Activated T-cell treated with anti-CD3 and anti-CD28 coated beads, Interleukin-2, amount 50 U/mL, for 72 hours (primary cell): ENCODE data around the gene DENND5A. TPM values are rescaled to one million over a fixed set of nuclear protein-coding genes. Genes with fewer than 3 reads are reported as not detected.
"Not testable (repeated sequence)": the region's sequence is repeated elsewhere in the genome, so short reads cannot be mapped to it uniquely, and the experiment has no call there.

Experiments
- ATAC-seq, 2 donors: fragments of 150-1000 bp; cut with Tn5 transposase; replicated peaks in 1 of 2; 2 replicates each; pipeline ENCODE4 v1.10.0; 2021; ENCODE audit warnings: moderate library complexity in 2 of 2, mild to moderate bottlenecking in 1 of 2
- DNase-seq, 2 donors: peaks; one replicate each; pipeline ENCODE4 v3.0.0; 2021 to 2022; ENCODE audit warnings: mixed read lengths in 1 of 2
- H3K27ac Mint-ChIP-seq: one replicate; pipeline ENCODE4 v1.8.0; 2022; ENCODE audit warnings: mild to moderate bottlenecking, moderate library complexity, mixed read lengths
- H3K27me3 Mint-ChIP-seq: one replicate; pipeline ENCODE4 v1.8.0; 2022; ENCODE audit warnings: low read depth, mixed read lengths
- H3K36me3 Mint-ChIP-seq, 2 donors: one replicate each; pipeline ENCODE4 v1.8.0; 2022; ENCODE audit warnings: mixed read lengths in 2 of 2, mild to moderate bottlenecking in 1 of 2; ENCODE audit not compliant: insufficient read depth in 2 of 2
- H3K4me1 Mint-ChIP-seq: one replicate; pipeline ENCODE4 v1.8.0; 2022; ENCODE audit warnings: low read depth, mixed read lengths
- H3K4me3 Mint-ChIP-seq, 2 donors: one replicate each; pipeline ENCODE4 v1.8.0; 2022; ENCODE audit warnings: mild to moderate bottlenecking in 2 of 2, mixed read lengths in 2 of 2, moderate library complexity in 2 of 2
- H3K9me3 Mint-ChIP-seq, 2 donors: one replicate each; pipeline ENCODE4 v1.8.0; 2022; ENCODE audit warnings: mixed read lengths in 2 of 2
- total RNA-seq, 2 donors: library from RNA; stranded (reverse); gene quantifications; one replicate each; pipeline ENCODE4 v1.2.3, GENCODE V29; 2022

Gene DENND5A
- total RNA-seq, 2 donors from 2014 or later = 54.2 to 62.7 TPM

DNA sequence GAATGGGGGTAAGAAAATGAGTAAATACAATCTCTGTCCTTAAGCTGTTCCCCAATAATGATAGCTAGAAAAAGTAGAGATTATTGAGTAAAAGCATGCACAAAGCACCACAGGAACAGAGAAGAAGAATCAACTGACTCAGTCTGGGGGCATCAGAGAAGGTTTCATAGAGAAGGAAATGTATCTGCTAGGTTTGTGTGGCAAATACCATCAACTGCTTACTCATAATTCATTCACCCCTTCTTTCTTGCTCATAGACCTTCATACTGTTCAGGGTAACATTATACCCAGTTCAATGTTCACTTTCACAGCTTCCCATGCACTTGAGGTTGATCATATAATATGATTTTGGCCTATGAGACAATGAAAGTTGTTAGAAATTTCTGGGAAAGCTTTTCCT, 88.6 kb downstream of the DENND5A start:
- Mint-ChIP-seq H3K27me3 (no peaks in the 10 kb centered on the region), H3K9me3 (peaks cover 0 to 1% of the 10 kb centered on the region in 2 donors), H3K36me3 (peaks cover 4 to 36% of the 10 kb centered on the region in 2 donors), H3K4me1 (peaks cover 16% of the 10 kb centered on the region), H3K4me3 (no peak overlapping the region), H3K27ac (peak overlapping the region; percentile 73)
- DNase-seq = no peak
- peak; percentile 90 to 97 for ATAC-seq

DNA sequence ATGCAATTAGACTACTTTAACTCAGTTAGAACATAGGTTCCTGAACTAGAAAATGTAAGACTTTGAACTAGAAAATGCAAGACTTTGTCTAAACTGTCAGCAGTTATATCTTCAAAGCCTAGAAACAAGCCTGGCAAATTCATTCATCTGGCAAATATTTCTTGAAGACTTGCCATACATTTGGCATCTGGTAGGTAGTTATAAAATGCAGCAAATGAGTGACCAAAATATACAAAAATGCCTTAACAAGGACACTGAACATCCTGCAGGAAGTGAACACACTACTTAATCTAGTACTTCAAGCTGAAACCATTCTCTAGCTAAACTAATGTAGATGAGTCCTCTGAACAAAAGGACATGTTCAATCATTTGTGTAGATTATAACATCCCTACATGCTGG, 89.0 kb downstream of the DENND5A start:
- no peak for DNase-seq
- peaks cover 0 to 1% of the 10 kb centered on the region in 2 donors for H3K9me3 Mint-ChIP-seq
- peak overlapping the region; percentile 22 for H3K27ac Mint-ChIP-seq
- H3K4me3 Mint-ChIP-seq = no peak overlapping the region
- no peak for ATAC-seq
- peaks cover 4 to 37% of the 10 kb centered on the region in 2 donors for H3K36me3 Mint-ChIP-seq
- H3K27me3 Mint-ChIP-seq = no peaks in the 10 kb centered on the region
- peaks cover 16% of the 10 kb centered on the region for H3K4me1 Mint-ChIP-seq

DNA sequence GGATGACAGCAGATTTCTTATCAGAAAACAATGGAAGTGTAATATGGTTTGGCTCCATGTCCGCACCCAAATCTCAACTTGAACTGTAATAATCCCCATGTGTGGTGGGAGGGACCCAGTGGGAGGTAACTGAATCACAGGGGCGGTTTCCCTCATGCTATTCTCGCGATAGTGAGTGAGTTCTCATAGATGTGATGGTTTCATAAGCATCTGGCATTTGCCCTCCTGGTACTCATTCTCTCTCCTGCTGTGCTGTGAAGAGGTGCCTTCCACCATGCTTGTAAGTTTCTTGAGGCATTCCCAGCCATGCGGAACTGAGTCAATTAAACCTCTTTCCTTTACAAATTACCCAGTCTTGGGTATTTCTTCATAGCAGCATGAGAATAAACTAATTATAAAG, 92.8 kb downstream of the DENND5A start:
- H3K4me3 Mint-ChIP-seq = no peak overlapping the region
- H3K36me3 Mint-ChIP-seq = peaks cover 2 to 42% of the 10 kb centered on the region in 2 donors
- no peaks in the 10 kb centered on the region for H3K27me3 Mint-ChIP-seq
- peaks cover 33% of the 10 kb centered on the region for H3K4me1 Mint-ChIP-seq
- peaks cover 0 to 1% of the 10 kb centered on the region in 2 donors for H3K9me3 Mint-ChIP-seq
- DNase-seq (no peak), ATAC-seq (no peak)
- H3K27ac Mint-ChIP-seq = no peak overlapping the region

DNA sequence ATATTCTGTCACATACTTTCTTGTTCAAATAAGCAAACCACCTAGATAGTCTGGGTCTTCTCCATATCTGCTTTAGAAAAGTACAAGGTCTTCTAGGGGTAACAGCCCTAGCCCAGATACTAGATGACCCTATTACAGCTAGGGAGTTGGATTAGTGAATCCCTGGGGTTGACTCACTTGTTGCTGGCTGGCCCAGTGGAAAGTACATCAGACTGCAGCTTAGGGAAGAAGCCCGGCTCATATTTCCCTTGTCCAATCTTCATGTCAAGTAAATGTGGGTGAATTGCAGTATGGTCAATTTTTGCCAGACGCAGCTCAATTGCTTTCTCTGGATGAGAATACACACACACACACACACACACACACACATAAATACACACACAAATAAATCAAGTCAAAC, 94.7 kb downstream of the DENND5A start:
- H3K4me3 Mint-ChIP-seq = no peak overlapping the region
- no peaks in the 10 kb centered on the region for H3K27me3 Mint-ChIP-seq
- ATAC-seq (peak in 1 of 2 donors; percentile 9), DNase-seq (no peak)
- no peak overlapping the region for H3K27ac Mint-ChIP-seq
- peaks cover 17% of the 10 kb centered on the region for H3K4me1 Mint-ChIP-seq
- peaks cover 2 to 37% of the 10 kb centered on the region in 2 donors for H3K36me3 Mint-ChIP-seq
- H3K9me3 Mint-ChIP-seq = peaks cover 0 to 1% of the 10 kb centered on the region in 2 donors

DNA sequence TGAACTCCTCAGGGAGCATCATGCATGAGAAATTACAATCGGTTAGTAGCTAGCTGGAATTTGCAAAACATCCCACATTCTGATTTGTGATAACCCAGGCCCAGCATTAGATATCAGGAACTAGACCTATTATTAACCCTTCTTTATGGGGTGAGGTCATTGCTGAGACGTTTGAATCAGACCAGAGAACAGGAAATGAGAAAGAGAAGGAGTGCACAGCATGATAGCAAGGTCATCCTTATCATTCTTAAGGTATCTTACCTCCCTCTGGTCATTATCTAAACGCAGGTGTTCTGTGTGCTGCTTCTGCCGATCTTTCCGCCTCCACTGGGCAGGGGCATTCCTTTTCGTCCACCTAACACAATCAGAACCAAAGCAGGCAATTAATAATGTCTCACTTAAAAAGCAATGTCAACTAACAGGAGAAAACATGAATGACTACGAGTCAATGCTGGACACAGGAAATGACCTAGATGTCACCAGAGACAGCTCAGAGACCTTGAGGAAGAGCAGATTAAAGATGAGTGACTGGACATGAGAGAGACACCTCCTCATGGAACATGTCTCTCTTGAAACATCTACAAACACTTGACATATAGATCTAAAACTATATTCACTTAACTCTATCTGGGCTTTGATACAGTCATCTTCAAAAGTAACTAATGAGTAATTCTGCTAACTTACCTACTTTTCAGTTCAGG, 95.4 kb downstream of the DENND5A start:
- H3K27ac Mint-ChIP-seq = peak overlapping the region; percentile 3
- peaks cover 2 to 34% of the 10 kb centered on the region in 2 donors for H3K36me3 Mint-ChIP-seq
- ATAC-seq (peak; percentile 41 to 74), DNase-seq (no peak)
- peaks cover 17% of the 10 kb centered on the region for H3K4me1 Mint-ChIP-seq
- no peaks in the 10 kb centered on the region for H3K27me3 Mint-ChIP-seq
- no peak overlapping the region for H3K4me3 Mint-ChIP-seq
- peaks cover 0 to 1% of the 10 kb centered on the region in 2 donors for H3K9me3 Mint-ChIP-seq

DNA sequence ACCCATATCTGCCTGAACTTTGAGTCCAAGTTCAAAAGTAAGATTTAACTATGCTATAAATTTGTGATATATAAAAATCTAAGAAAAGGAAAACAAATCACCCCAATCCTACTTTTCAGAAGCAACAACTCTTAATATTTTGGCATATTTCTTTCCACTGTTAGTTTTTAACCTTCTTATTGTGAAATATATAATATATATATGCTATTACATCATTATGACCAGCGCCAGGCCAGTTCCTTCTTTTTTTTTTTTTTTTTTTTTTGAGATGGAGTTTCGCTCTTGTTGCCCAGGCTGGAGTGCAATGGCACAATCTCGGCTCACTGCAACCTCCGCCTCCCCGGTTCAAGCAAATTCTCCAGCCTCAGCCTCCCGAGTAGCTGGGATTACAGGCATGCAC, 103.2 kb downstream of the DENND5A start:
- not testable (repeated sequence) for H3K27ac Mint-ChIP-seq, H3K9me3 Mint-ChIP-seq, ATAC-seq, H3K27me3 Mint-ChIP-seq, H3K36me3 Mint-ChIP-seq, DNase-seq, H3K4me3 Mint-ChIP-seq
- peaks cover 30% of the 10 kb centered on the region for H3K4me1 Mint-ChIP-seq

DNA sequence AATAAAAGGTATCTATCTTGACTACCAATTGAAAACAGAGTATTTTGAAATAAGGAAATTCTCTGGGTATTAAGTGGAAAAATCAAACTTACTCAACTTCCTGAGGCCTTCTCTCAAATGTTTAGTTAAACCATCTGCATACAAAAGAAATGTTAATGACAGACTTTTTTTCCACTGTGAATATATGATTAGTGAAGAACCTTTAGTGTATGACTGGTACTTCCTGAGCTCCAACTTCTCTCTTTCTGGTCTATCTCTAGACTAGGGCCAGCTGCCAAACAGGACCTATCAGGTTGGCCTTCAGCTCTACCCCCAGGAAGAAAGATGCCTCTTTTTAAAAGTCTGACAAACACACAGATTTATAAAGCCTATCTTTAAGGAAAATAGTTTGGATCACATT, 105.0 kb downstream of the DENND5A start:
- Mint-ChIP-seq H3K27me3 (no peaks in the 10 kb centered on the region), H3K27ac (peak overlapping the region; percentile 91), H3K36me3 (peaks cover 0 to 4% of the 10 kb centered on the region in 2 donors), H3K9me3 (no peaks in the 10 kb centered on the region), H3K4me3 (peak overlapping the region in 1 of 2 donors; percentile 39), H3K4me1 (peaks cover 30% of the 10 kb centered on the region)
- DNase-seq (no peak), ATAC-seq (peak; percentile 24 to 32)

DNA sequence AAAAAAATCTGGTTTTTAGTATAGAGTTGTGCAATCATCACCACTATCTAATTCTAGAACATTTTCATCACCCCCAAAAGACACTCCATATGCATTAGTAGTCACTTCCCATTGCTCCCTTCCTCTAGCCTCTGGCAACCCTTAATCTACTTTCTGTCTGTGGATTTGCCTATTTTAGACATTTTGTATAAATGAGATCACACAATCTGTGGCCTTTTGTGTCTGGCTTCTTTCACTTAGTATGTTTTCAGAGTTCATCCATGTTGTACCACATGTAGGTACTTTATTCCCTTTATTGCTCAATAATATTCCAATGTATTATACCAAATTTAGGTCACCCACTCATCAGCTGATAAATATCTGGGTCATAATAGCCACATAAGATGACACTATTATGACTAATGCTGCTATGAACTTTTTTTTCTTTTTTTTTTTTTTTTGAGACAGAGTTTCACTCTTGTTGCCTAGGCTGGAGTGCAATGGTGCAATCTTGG, 106.2 kb downstream of the DENND5A start:
- Mint-ChIP-seq H3K36me3 (peaks cover 0 to 4% of the 10 kb centered on the region in 2 donors), H3K9me3 (no peaks in the 10 kb centered on the region), H3K4me1 (peaks cover 30% of the 10 kb centered on the region), H3K4me3 (no peak overlapping the region), H3K27me3 (no peaks in the 10 kb centered on the region), H3K27ac (peak overlapping the region; percentile 38)
- peak; percentile 44 to 56 for ATAC-seq
- DNase-seq = no peak

DNA sequence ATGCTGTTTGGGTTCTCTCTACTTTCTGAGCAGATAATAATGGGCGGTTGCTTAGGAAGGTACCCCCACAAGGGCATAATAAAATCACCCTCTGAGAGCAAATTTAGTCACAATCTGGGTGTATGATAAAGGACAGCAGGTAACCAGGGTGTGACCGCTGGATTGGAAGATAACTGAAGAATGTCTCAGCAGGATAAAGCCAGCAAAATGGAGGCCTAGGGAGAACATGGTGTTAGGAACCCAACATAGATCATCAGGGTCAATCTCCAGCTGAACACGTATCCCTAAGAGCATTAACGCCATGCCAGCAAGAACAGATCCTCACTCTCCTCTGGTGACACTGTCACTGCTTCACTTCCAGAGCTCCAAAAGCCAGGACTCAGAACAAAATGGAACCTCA, 109.2 kb downstream of the DENND5A start:
- no peak overlapping the region for H3K27ac Mint-ChIP-seq

DNA sequence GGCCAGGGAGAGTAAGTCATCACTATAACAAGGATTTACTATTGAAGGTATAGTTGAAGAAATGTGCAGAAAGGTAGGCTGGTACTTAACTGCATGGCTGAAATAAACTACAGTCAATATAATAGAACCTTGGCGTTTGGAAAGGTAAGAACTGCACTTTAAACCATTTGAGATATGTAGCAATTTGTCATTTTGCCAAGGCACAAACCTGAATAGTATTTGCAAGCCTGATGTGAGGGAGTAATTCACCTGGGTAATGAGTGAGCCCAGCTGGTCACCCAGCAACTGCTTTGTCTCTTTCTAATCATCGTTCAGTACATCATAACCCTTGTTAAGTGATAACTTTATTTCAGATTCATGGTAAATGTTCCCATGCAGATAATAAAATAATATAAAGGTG, 111.5 kb downstream of the DENND5A start:
- DNase-seq = no peak
- Mint-ChIP-seq H3K36me3 (peaks cover 1 to 4% of the 10 kb centered on the region in 2 donors), H3K27ac (no peak overlapping the region), H3K4me3 (no peak overlapping the region), H3K27me3 (no peaks in the 10 kb centered on the region), H3K9me3 (no peaks in the 10 kb centered on the region), H3K4me1 (peaks cover 5% of the 10 kb centered on the region)
- ATAC-seq = no peak

More for the DNA sequence above, 109.2 kb downstream of the DENND5A start:
- Mint-ChIP-seq H3K4me3 (no peak overlapping the region), H3K27me3 (no peaks in the 10 kb centered on the region), H3K36me3 (peaks cover 0 to 2% of the 10 kb centered on the region in 2 donors), H3K9me3 (no peaks in the 10 kb centered on the region), H3K4me1 (peaks cover 25% of the 10 kb centered on the region)
- ATAC-seq (no peak), DNase-seq (no peak)

DNA sequence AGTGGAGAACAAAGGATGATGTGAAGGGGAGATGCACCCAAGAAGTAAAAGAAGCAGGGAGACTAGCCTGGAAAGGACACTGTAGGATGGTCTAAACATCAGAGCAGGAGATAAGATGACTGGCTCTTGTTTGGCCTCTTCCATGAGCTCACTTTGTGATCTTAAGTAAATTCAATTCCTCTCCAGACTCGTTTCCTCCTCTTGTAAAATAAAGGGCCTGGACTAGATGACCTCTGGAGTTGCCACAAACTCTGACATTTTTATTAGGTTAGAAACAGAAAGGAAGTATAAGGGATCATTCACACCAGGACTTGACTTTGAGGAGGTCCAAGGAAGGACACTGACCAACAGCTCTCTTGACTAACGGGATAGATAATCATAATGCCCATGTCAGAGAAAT, 113.5 kb downstream of the DENND5A start:
- no peak overlapping the region for H3K27ac Mint-ChIP-seq
- DNase-seq = no peak
- H3K36me3 Mint-ChIP-seq = peaks cover 2 to 7% of the 10 kb centered on the region in 2 donors
- peaks cover 9% of the 10 kb centered on the region for H3K4me1 Mint-ChIP-seq
- no peak overlapping the region for H3K4me3 Mint-ChIP-seq
- H3K27me3 Mint-ChIP-seq = no peaks in the 10 kb centered on the region
- ATAC-seq = no peak
- H3K9me3 Mint-ChIP-seq = no peaks in the 10 kb centered on the region

DNA sequence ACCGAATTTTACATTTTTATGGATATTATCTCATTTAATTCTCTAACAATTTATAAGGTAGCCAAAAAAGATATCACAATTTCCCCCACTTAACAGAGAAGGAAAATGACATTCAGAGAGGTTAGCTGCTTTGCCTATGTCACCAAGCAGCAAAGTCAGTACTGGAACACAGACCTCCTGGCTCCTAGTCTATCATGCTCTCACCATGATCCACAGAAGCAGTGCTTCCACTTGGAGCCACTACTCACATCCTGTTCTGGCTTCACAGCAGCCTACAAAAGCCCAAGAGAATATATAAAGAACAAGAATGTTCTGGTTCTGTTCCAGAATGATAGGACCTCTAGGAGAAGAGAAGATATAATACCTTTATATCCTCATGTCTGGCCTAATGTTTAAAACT, 114.2 kb downstream of the DENND5A start:
- no peak for DNase-seq

DNA sequence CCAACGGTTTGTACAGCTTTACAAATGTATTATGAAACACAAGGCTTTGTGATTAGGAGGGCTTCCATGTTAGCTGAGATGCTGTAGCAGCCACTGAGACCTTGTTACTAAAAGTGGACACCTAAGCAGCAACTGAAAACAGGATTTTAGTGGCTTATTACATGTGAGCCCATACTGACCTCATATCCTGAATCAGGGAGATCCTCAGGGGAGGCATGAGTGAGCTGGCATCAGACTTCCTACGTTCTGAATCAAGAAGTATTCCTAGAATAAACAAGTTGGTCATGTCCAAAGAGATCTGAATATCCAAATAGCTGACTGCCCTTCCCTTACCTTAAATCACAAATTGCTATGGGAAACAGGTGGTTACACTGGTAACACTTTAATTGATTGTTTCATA, 114.6 kb downstream of the DENND5A start:
- no peak for DNase-seq

More for the DNA sequence above, 114.2 kb downstream of the DENND5A start:
- Mint-ChIP-seq H3K9me3 (no peaks in the 10 kb centered on the region), H3K27me3 (no peaks in the 10 kb centered on the region), H3K27ac (no peak overlapping the region), H3K4me3 (no peak overlapping the region), H3K4me1 (peaks cover 9% of the 10 kb centered on the region), H3K36me3 (peaks cover 2 to 7% of the 10 kb centered on the region in 2 donors)
- ATAC-seq = no peak

DNA sequence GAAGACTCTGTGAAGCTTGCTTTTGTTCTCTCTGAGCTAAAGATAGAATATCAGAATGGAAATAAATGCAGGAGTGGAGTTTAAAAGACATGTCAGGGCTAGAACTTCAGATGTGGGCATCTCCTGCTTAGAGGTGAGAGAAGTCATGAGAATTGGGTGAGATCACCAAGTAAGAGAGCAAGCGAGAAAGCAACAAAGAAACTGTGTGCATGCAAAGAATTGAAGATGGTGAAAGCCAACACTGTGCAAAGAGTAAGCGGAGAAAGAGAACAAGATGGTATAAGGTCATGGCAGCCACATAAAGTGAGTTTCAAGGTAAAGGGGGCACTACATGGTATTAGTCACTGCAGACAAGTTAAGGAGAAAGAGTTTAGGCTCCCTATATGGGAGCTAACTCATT, 116.4 kb downstream of the DENND5A start:
- no peak overlapping the region for H3K4me3 Mint-ChIP-seq
- peaks cover 4 to 7% of the 10 kb centered on the region in 2 donors for H3K36me3 Mint-ChIP-seq
- H3K27me3 Mint-ChIP-seq = no peaks in the 10 kb centered on the region
- H3K27ac Mint-ChIP-seq = no peak overlapping the region
- ATAC-seq (no peak), DNase-seq (no peak)
- H3K4me1 Mint-ChIP-seq = peaks cover 9% of the 10 kb centered on the region
- H3K9me3 Mint-ChIP-seq = no peaks in the 10 kb centered on the region

More for the DNA sequence above, 114.6 kb downstream of the DENND5A start:
- Mint-ChIP-seq H3K9me3 (no peaks in the 10 kb centered on the region), H3K27me3 (no peaks in the 10 kb centered on the region), H3K4me1 (peaks cover 9% of the 10 kb centered on the region), H3K27ac (no peak overlapping the region), H3K36me3 (peaks cover 2 to 7% of the 10 kb centered on the region in 2 donors), H3K4me3 (no peak overlapping the region)
- ATAC-seq = no peak
